Stimulated activated CD8-positive, alpha-beta memory T cell treated with anti-CD3 and anti-CD28 coated beads, Interleukin-4, amount 100 ng/mL, for 1 hour (primary cell): ENCODE measurements around the gene JUP.

Experiments used
- DNase-seq, 2 donors: peaks; one replicate each; pipeline ENCODE4 v3.0.0-alpha.2; 2020; ENCODE audit warnings: low read depth in 2 of 2, low spot score in 1 of 2

Gene JUP

DNA sequence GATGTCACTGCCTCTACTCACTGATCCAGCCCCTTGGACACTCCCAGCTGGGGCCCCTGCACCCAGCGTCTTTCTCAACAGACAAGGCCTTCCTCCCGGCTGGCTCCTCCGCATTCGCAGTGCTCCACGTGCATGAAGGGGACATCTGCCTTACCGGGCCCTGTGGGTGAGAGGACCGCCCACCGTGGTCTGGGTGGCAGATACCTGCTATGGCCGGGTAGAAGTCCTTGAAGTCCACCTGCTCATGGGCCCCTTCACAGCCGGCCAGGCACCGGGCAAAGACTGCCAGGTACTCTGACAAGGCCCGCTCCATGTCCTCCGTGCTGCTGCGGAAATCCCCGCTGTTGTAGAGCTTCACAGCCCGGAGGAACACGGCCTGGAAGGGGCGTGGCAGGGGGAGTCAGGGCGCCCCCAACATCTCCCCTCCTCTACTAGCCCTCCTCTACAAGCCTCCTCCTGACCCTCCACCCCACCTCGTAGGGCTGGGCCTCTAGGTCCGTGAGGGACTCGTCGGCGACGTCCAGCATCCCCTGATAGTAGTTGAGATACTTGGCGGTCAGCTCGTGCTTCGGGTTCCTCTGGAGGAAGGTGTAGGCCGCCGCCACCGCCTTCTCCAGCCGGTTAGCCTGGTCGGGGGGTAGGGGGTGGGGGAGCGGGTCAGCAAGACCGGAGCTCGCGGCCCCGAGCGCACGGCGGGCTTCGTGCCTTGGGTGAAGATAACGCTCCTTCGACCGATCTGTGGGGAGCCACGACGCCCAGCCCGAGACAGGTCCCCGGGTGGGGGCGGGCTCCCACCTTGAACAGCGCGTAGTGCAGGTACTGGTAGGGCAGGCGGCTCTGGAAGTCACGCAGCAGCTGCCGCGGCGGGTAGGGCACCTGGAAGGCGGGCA lies 24.4 kb upstream of the JUP start:
- no peak for DNase-seq

DNA sequence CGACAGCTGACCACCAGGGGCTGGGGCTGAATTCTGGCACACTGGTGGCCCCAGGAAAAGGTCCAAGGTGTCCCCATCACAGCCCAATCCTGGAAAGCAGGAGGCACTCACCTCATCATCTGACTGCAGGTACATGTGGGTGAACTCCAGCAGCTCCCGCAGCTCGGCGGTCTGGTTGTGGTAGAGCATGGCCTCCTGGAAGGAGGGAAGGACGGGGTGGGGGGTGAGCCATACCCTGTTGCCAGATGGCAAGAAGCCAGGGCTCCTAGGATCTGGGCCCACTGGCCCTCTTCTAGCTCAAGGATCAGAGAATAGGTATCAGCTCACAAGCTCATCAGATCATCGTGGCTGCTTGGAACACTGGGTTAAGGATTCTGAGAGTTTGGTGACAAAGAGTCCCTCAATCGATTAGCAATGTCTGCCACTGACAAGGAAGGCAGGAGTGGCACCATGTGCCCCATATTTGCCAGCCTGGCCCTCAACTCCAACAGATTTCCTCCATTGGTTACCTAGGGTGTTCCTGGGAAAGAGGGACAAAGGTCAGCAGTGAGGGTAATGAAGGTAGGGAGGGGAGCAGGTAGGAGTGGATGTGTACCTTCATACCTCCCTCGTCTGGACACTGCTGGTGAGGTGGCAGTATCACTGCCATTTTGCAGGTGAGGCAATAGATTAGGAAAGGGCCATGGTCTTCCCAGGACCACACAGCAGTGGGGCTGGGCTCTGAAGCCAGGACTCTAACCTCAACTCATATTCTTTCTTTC lies 20.4 kb upstream of the JUP start:
- no peak for DNase-seq

DNA sequence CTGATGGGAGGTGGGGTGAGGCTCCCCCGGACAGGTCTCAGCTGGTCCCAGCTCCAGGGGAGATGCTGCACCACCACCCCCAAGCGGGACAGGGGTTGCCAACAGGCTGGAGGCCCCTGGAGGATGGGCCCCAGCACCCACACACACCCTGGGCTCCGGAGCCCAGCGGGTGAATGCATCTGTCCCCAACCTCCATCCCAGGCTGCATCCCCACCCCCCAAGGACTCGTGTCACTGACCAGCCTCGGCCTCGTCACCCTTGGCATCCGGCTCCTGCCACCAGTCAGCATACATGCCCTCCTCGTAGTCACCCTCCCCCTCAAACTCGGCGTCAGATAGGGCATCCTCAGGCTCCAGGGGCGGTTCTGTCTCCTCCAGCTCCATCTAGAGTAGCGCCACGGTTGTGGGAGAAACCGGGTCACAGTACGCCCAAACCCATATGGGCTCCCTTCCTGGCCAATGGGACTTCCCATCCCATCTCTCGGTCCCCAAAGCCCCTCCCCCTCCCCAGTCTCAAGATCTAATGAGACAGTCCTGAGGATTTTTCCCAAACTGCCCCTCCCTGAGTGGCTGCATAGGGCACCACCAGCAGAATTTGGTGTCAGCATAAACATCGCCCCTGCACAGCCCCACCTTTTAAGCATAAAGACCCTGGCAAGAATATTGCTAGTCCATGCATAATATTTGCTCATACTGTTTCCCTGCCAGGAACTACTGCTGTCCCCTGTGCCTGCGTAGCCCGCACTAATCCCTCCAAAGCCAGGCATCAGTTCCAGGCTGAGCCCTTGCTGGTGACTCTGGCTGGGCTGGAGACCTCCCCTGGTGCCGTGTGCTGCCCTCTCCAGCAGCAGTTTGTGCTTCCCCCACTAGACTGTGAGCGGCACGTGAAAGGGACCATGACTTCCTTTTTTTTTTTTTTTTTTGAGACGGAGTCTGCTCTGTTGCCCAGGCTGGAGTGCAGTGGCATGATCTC lies 16.8 kb upstream of the JUP start:
- no peak for DNase-seq

DNA sequence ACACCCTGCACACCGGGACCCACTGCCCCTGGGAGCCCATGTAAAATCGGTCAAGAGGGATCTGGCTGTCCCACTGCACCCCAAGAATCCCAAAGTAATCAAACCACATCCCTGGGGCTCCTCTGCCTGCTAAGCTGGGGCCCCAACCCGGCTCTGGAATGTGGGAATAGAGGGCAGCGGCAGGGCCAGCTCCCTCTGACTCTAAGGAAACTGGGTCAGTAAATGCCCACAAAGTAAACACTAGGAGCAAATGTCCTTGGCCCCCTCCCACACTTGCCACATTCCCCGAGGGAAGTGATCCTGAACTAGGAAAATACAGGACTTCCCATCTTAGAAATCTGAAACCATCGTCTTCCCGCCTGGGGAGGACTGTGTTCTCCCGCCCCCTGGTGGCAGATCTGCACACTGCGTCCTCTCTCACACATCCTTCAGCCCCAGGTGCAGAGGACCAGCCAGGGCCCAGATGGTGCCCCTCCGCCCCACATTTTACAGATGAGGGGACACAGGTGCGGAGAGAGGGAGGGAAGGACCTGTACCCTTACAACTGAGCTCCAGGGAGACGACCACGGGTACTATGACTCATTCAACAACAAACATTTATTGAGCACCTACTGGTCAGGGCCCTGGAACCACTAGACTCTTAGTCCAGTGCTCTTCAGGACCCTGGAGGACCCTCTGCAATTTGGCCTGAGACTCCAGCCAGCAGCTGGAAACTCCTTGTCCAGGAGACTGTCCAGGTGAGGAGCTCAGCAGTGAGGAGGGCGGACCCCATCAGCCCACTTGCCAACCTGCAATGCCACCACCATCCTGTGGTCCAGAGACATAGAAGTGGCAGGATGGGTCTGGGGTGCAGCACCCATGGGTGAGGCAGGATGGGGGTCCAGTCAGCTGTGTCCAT lies 15.1 kb upstream of the JUP start:
- peak; percentile 54 to 58 for DNase-seq

DNA sequence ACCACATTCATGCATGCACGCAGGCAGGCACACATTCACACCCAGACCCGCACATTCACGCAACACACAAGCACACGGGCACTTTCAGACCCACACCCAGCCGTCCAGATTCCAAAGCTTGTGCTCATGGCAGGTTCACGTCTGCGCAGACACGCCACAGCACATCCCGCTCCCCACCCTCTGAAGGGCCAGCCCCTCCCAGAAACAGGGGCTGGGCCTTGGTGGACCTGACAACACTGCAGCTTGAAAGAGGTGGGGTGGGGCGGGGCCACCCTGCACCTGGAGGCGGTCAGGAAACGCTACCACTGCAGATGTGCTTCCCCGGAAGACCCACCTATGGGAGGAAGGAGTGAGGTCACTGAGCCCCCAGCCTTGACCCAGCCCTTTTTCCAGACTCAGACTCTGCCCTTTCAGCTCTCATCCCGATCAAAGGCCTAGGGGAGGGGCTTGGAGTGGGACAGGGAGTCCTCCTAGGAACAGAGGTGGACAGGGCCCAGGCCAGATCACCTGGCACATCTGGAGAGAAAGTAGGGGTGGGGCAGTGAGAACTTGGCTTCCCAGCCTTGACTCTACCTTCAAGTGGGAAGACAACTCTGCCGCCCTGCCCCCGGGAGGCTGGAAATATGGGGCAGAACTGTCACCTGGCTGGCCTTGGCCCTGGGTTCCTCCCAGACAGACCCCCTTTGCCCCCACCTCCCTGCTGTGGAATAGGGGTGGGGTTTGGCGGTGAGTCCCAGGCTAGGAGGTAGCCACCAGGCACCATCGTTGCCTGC lies 14.3 kb upstream of the JUP start:
- no peak for DNase-seq

DNA sequence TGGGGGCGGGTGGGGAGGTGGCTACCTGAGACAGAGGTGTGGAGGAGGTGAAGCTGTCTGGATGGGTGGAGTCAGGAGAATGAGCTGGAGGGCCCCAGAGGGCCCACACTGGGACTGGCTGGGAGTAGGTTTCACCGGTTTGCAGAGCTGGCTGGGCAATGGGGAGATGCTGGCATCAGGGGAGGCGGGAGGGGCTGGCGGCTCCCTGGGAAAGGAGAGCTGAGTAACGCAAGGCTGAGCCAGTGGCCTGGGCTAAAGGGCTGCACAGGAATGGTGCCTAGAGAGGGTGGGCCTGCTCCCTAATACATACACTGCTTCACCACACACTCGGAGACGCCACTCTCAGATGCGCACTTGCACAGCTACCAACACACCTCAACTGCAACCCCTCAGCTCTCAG lies 12.9 kb upstream of the JUP start:
- DNase-seq, result no peak

DNA sequence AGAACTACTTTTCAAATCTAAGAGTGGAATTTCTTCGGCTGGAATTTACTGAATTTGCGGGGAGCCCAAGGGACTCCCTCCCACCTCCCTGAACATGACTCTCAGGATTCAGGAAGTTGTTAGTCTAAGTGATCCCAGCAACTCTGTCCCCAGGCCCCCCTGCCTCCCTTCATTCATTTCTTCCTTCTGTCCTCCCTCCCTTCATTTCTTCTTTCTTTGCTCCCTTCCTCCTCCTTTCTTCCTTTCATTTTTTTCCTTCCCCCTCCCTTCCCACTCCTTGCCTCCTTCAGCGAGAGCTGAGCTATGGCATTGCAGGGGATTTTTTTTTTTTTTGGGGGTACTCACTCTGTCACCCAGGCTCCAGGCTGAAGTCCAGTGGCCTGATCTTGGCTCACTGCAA lies 10.9 kb upstream of the JUP start:
- no peak for DNase-seq

DNA sequence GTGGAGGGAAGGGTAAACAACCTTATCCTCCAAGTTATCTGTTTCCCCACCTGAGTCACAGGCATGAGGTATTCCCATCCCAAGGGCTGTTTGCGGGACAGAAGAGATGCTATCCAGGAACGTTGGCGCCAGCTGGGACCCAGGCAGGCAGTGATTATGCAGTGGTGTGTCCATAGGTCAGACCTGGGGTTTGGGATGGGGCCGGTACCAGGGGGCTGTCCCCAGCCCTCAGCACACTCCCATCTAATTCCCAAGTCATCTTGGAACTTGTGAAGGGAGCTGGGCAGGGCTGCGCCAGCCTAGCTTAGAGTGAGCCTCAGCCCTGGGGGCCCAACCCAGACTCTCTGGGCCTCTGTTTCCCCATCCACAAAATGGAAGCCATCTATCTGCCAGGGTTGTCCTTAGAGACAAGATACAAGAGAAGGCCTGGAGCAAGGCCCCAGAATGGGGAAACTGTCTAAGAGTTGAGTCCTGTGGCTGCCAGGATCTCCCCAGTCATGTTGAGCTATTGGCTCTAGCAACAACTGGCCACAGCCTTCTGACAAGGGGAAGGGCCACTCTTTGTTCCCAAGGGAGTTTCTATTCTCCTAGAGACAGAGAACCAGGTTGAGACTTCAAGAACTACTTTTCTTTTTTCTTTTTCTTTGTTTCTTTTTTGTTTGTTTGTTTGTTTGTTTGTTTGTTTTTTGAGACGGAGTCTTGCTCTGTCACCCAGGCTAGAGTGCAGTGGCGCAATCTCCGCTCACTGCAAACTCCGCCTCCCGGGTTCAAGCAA lies 9.8 kb upstream of the JUP start:
- no peak for DNase-seq

DNA sequence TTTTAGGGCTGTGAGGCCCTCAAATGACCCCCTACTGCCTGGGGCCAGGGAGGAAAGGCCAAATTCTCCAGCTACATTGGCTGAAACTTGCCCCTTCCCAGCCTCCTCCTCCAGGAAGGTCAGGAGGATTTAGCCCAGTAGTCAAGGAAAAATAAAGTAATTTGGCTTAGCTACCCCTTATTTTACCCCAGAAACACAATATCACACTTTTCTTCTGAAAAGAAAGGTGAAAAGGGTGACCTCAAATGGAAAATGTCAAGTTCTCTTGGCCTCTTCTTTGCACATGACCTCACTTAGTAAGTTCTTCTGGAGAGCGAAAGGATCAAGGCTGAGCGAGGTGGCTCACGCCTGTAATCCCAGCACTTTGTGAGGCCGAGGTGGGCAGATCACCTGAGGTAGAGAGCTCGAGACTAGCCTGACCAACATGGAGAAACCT lies 8.0 kb upstream of the JUP start:
- DNase-seq, result no peak

DNA sequence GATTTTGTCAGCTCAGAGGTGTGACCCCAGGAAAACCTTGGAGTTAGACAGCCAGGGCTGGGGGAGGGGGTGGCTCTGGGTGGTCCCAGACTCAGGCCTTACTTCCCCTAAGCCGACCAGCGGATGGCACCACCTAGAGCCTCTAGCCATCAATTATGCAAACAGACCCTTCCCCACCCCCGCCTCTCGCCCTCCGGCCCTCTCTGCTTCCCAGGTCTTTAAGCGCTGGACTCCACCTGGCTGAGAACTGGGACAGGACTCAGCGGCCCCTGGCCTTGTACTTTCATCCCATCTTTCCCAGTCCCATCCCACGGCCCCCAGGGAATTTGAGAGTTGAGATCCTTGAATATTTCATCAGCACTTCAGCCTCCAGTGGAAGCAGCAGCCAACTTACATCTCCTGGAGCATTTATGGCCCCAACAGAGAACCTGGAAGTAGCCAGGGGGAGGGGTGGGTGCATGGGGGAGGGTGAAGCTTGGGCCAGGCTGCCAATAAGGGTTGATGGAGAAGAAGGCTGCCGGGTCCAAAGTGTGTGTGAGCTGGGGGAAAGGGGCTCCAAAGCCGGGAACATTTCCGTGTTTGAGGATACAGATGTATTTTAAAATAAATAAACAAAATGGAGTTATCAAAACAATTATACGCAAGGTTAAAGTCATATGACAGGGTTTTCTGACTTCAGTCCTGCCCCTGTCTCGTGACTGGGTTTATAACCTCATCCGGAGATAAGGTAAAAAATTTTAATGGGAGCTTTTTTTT lies 7.5 kb upstream of the JUP start:
- DNase-seq, result no peak

DNA sequence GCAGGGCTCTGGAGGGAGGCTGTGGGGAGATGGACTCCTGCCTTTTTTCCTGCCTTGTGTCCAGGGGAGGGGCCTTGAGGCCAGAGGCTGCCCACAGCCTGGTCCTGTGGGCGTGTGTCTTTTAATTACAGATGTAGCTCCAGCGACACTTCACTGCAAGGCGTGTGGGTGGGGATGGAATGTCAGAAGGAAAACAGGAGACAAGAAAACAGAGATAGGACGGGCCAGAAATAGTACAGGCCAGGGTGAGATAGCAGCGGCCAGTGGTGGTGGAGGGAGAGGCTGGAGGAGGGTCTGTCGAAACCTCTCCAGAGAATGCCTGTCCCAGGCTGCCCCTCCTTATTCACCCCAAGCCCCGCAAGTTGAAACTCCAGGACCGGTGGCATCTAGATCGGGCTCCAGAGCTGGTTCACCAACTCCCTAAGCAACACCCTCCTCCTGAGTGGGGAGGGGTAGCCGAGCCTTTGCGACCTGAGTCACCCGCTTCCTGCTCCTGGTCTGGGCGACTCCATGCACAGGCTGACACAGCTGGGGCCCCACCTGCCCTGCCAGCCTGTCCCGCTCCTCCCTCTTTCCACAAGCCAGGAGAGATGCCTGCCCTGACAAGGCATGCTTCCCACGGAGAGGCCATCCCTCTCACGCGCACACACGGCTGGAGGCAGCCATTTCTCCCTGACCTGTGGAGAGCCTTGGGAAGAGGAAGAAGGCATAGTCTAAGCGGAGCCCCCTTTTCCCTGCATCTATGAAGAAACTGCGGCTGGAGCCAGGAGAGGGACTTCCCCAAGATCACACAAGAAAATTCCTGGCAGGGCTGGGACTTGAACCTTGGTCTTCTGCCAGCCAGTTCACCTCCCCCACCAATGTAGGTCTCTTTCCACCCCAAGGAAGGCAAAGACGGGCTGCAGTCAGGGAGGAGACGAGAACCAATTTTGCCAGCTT lies 6.6 kb upstream of the JUP start:
- no peak for DNase-seq

DNA sequence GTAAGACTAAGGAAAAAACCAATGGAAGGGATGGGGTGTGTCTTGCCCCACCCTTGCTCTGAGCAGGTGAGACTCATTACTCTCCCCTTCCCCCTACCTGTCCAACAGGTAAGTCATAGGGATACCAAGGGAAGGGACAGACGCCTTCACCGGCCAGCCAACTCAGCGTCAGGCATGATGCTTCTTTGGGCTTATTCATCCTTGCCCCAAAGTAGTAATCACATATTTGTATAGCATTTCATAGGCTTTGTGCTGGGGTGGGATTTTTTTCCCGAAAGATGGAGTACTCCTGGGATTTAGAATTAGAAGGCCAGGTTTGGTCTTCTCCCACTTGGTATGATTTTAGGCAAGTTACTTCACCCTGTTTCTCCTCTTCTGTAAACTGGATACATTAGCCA lies 509 bp upstream of the JUP start:
- no peak for DNase-seq

DNA sequence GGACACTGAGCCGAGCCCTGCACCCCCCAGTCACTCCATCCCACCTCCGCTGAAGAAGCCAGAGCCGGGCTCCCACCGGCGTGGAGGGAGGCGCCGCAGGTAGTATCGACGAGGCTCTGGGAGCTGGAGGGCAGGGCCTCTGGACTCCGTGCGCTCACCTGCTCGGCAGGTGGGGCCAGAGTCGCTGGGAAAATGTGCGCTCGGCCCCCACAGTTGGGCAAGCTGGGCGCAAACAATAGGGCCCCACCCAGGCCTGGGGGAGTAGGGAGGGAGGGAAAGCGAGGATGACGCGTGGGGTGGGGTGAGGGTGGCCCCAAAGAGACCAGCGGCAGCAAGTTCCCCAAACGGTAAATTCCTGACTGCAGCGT lies 668 bp downstream of the JUP start:
- no peak for DNase-seq

DNA sequence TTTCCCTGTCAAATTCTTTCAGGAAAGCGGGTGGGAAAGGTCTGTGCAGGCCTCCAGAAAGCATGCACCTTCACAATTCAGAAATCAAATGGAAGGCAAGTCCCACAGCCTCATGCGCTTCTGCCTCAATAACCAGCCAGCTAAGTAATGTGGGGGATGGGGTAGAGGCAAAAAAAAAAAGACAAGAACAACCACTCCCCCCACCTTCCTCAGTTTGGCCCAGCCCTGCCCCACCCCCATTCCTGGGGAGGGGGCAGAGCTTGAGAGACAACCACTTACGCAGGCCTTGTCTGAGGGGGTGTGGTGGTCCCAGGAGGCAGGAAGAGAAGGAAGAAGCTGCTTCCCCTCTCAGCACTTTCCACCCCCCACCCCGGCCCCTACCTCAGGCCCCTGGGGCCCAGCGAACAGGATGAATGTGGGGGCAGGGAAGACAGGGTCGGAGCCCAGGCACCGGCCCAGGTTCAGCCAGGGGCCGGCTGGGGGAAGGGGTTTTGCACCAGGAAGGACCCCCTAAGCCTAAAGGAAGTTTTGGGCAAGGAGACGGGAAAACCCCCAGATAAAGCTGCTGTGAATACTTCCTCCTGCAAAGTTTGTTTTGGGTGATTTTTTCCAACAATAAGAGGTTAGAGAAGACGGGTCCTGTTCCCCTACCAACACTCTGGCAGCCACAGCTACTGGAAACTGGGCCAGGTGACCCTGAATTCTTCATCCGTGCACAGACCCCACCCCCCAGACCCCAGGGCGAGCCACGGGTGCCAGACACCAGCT lies 1.2 kb downstream of the JUP start:
- no peak for DNase-seq

DNA sequence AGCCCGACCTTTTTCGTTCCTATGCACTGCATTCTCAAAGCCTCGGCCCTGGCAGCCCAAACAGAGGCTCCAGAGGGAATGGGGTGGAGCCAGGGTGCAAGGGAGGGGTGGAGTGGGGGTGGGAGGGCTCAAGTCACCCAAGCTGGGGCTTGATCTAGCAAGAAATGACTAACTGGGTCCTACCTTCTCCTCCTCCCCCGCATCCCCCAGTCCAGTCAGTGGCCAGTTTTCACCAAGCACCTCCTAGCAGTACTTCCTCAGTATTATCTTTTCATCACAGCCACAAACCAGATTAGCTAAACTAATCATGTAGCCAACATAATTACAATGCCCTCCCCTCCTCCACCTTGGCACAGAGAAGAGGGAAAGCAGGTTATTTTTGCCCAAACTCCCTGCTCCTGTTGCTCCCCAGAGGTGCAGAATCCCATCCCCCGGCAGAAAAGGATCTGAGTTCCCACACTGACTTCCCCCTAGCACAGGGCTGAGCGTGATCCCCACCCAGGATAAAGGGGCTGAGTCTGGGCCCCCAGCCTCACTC lies 2.2 kb downstream of the JUP start:
- DNase-seq, result no peak

DNA sequence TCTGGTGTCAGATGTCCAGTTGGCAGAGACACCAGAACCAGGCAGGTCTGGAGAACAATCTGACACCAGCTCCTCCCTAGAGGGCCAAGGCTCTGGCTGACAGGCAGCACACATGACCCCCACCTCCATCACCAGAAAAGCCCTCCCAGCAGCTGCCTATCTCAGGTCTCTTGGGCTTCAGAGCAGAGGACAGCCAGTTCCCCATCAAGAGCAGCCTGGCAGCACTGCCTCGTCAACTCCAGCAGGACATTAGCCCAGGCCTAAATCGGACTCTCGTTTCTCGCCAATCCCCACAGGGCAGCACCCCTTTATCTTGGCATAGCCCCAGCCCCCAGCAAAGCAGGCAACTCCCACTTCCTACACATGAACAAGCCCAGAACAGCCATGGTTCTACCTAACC lies 4.4 kb downstream of the JUP start:
- no peak for DNase-seq
